ENCODE data around the gene DEAF1. TPM values are rescaled to one million over a fixed set of nuclear protein-coding genes. Genes with fewer than 3 reads are reported as not detected.
A peak's percentile ranks its signal among the peaks of the same experiment; 100 is the strongest.

DEAF1 gene
- total and polyA plus RNA-seq, 2 of the 13 experiments (the other 11 are each of a cell fraction or from before 2014, with no cell fraction given): 22.3 to 29.6 TPM

DNA sequence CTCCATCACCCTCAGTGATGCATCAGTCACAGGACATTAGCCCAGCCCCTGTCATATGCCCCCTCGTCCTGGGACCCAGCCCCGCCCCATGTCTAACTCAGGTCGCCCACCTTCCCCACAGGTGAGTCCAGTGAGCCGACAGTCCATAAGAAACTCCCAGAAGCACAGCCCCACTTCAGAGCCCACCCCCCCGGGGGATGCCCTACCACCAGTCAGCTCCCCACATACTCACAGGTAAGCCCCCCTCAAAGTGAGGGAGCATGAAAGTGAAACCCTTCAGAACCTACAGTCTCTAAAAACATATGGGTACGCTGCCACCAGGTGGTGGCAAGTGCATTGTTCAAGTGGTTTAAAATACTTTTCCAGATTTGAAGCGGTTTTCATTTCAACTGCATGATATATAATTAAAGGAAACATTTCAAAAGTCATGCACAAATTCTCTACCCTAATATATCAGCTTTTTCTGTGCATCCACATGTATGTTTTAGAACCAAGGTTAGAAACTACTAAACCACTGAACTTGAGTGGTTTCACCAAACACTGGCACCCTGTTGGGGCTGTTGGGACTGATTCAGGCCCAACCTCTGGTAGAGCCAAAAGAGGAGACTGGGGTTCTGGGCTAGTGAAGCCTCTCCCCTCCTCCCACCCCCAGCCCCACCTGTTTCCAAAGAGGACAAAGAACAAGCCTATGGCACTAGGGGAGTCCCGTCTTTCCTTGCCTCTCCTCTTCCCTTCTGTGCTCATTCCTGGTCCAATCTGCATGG is 28.3 kb upstream of the DEAF1 start (continued):
- TF ChIP-seq, protein P1, sequence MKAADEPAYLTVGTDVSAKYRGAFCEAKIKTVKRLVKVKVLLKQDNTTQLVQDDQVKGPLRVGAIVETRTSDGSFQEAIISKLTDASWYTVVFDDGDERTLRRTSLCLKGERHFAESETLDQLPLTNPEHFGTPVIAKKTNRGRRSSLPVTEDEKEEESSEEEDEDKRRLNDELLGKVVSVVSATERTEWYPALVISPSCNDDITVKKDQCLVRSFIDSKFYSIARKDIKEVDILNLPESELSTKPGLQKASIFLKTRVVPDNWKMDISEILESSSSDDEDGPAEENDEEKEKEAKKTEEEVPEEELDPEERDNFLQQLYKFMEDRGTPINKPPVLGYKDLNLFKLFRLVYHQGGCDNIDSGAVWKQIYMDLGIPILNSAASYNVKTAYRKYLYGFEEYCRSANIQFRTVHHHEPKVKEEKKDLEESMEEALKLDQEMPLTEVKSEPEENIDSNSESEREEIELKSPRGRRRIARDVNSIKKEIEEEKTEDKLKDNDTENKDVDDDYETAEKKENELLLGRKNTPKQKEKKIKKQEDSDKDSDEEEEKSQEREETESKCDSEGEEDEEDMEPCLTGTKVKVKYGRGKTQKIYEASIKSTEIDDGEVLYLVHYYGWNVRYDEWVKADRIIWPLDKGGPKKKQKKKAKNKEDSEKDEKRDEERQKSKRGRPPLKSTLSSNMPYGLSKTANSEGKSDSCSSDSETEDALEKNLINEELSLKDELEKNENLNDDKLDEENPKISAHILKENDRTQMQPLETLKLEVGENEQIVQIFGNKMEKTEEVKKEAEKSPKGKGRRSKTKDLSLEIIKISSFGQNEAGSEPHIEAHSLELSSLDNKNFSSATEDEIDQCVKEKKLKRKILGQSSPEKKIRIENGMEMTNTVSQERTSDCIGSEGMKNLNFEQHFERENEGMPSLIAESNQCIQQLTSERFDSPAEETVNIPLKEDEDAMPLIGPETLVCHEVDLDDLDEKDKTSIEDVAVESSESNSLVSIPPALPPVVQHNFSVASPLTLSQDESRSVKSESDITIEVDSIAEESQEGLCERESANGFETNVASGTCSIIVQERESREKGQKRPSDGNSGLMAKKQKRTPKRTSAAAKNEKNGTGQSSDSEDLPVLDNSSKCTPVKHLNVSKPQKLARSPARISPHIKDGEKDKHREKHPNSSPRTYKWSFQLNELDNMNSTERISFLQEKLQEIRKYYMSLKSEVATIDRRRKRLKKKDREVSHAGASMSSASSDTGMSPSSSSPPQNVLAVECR (CRISPR knock-in tag; IDR thresholded peaks at IDR 0.05; ENCODE audit: borderline replicate concordance): no peak
- TF ChIP-seq PPARG (CRISPR knock-in tag; conservative IDR thresholded peaks at IDR 0.05) (0 out of 2 replicates have a peak, but pooled peaks have one; percentile 11), ZNF720 (CRISPR knock-in tag; IDR thresholded peaks at IDR 0.05) (no peak)

DNA sequence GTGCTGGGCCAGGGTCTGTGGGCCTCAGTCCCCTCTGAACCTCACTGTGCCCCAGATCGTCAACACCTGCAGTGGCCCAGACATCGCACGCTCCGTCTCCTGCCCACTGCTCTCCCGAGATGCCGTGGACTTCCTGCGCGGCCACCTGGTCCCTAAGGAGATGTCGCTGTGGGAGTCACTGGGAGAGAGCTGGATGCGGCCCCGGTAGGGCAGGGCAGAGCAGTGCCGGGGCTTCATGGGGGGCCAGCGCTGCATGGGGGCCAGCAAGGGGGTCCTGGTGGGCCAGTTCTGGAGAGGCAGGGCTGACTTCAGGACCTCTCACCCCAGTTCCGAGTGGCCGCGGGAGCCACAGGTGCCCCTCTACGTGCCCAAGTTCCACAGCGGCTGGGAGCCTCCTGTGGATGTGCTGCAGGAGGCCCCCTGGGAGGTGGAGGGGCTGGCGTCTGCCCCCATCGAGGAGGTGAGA is 27.4 kb upstream of the DEAF1 start:
- H3K9me3 ChIP-seq (ENCODE audit: low read length): no peaks in the 10 kb centered on the region
- WGBS (ENCODE audit: low lambda C conversion rate): 94% methylated on average over 14 of the region's 20 CpGs
- H3K36me3 ChIP-seq (replicated peaks in 1 of 2; ENCODE audit: control insufficient read depth in 1 of 2, insufficient read depth in 2 of 2, low read length in 2 of 2): peaks cover 25 to 53% of the 10 kb centered on the region in 2 experiments
- H2AFZ ChIP-seq (ENCODE audit: low read length): no peak overlapping the region
- in situ Hi-C loops (cut with HindIII; ENCODE audit: extremely low pct_ligation_motif_present, low pct_unique_long_range_greater_than_20kb): no loop called here
- no peak for DNase-seq (ENCODE audit: low spot score)
- H3K79me2 ChIP-seq (ENCODE audit: insufficient read depth, low read length): peaks cover under 1% of the 10 kb centered on the region
- no TSS peak for BruUV-seq (replicated peaks)
- H3K4me2 ChIP-seq (ENCODE audit: low read depth, low read length): no peak overlapping the region
- H4K20me1 ChIP-seq (ENCODE audit: insufficient read depth, low read length): peaks cover 12% of the 10 kb centered on the region; the same call in 1 of the 2 replicates
- ChIA-PET CTCF (ENCODE audit: low intra/inter-chr PET ratio, low total read pairs) (interaction anchor here (1.5 to 1.9 kb wide), 2 partner anchors 26 to 60 kb away, joined by 7 to 13 read pairs; partner anchors contain the start of gene TMEM80), POLR2A (interaction anchor here (1.1 to 12.6 kb wide), 6 partner anchors 9 to 26 kb away, joined by 3 to 203 read pairs (median 8); partner anchors contain the start of genes DEAF1, EPS8L2, TALDO1 and TMEM80)
- intact Hi-C loops (cut with micrococcal nuclease; ENCODE audit: unreplicated experiment): no loop called here
- H3K4me3 ChIP-seq (replicated peaks in 1 of 3; ENCODE audit: insufficient read depth in 1 of 3, low read depth in 2 of 3, low read length in 3 of 3): no peak overlapping the region
- no peak for FAIRE-seq
- H3K9ac ChIP-seq (ENCODE audit: insufficient read depth, low read depth, low read length): no peak overlapping the region
- ATAC-seq: no peak; the same call in 2 of the 3 replicates
- H3K27ac ChIP-seq (ENCODE audit: extremely low read length, insufficient read depth, low read length): no peak overlapping the region
- 0 out of 2 replicates have a peak, but pooled peaks cover 10% of the 10 kb centered on the region for H3K4me1 ChIP-seq (ENCODE audit: insufficient read depth, low read length)
- H3K27me3 ChIP-seq (ENCODE audit: control insufficient read depth in 1 of 2, insufficient read depth in 2 of 2, low read length in 2 of 2): no peaks in the 10 kb centered on the region
- TF ChIP-seq MIER3 (CRISPR knock-in tag; IDR thresholded peaks at IDR 0.05; ENCODE audit: borderline replicate concordance) (no peak), TRIM24 (CRISPR knock-in tag; IDR thresholded peaks at IDR 0.05) (no peak)
- TF ChIP-seq, protein P2, sequence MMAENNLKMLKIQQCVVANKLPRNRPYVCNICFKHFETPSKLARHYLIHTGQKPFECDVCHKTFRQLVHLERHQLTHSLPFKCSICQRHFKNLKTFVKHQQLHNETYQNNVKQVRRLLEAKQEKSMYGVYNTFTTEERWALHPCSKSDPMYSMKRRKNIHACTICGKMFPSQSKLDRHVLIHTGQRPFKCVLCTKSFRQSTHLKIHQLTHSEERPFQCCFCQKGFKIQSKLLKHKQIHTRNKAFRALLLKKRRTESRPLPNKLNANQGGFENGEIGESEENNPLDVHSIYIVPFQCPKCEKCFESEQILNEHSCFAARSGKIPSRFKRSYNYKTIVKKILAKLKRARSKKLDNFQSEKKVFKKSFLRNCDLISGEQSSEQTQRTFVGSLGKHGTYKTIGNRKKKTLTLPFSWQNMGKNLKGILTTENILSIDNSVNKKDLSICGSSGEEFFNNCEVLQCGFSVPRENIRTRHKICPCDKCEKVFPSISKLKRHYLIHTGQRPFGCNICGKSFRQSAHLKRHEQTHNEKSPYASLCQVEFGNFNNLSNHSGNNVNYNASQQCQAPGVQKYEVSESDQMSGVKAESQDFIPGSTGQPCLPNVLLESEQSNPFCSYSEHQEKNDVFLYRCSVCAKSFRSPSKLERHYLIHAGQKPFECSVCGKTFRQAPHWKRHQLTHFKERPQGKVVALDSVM (CRISPR knock-in tag; IDR thresholded peaks at IDR 0.05): no peak
- TF ChIP-seq, protein P3, sequence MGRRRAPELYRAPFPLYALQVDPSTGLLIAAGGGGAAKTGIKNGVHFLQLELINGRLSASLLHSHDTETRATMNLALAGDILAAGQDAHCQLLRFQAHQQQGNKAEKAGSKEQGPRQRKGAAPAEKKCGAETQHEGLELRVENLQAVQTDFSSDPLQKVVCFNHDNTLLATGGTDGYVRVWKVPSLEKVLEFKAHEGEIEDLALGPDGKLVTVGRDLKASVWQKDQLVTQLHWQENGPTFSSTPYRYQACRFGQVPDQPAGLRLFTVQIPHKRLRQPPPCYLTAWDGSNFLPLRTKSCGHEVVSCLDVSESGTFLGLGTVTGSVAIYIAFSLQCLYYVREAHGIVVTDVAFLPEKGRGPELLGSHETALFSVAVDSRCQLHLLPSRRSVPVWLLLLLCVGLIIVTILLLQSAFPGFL (CRISPR knock-in tag; IDR thresholded peaks at IDR 0.05): no peak
